Smooth muscle cell (in vitro differentiated cells): ENCODE results near the gene MRPS10. TPM values are rescaled to one million over a fixed set of nuclear protein-coding genes. Genes with fewer than 3 reads are reported as not detected.

Experiments used
- DNase-seq: peaks from one replicate; lab custom pipeline; 2025; ENCODE audit not compliant: unreplicated experiment; lab: John Stamatoyannopoulos, UW
- H2AFZ ChIP-seq: fragments of 200-600 bp; sonication (generic); 2 replicates; pipeline ENCODE4 v1.6.0; 2016; ENCODE audit warnings: antibody characterized with exemption, low read depth, mild to moderate bottlenecking
- H3F3A ChIP-seq: fragments of 200-600 bp; sonication (generic); 2 replicates; pipeline ENCODE4 v1.6.0; 2017; ENCODE audit warnings: antibody characterized with exemption, low read depth
- H3K27ac ChIP-seq: fragments of 200-600 bp; sonication (generic); 2 replicates; pipeline ENCODE4 v1.5.1; 2016; ENCODE audit warnings: low read depth, mild to moderate bottlenecking
- H3K27me3 ChIP-seq: fragments of 200-600 bp; sonication (generic); 2 replicates; pipeline ENCODE4 v1.6.1; 2016; ENCODE audit warnings: low read depth, mild to moderate bottlenecking
- H3K36me3 ChIP-seq: fragments of 200-600 bp; sonication (generic); 2 replicates; pipeline ENCODE4 v1.5.1; 2016; ENCODE audit warnings: low read depth
- H3K4me1 ChIP-seq: fragments of 200-600 bp; sonication (generic); 2 replicates; pipeline ENCODE4 v1.5.1; 2016; ENCODE audit warnings: low read depth
- H3K4me2 ChIP-seq: fragments of 200-600 bp; sonication (generic); 2 replicates; pipeline ENCODE4 v1.6.0; 2016; ENCODE audit warnings: mild to moderate bottlenecking
- H3K4me3 ChIP-seq: fragments of 200-600 bp; sonication (generic); 2 replicates; pipeline ENCODE4 v1.5.1; 2016; ENCODE audit warnings: mild to moderate bottlenecking
- H3K79me2 ChIP-seq: fragments of 200-600 bp; sonication (generic); 2 replicates; pipeline ENCODE4 v1.6.0; 2016; ENCODE audit warnings: low read depth, mild to moderate bottlenecking
- H3K9ac ChIP-seq: fragments of 200-600 bp; sonication (generic); 2 replicates; pipeline ENCODE4 v1.6.0; 2016; ENCODE audit warnings: low read depth
- H3K9me3 ChIP-seq: fragments of 200-600 bp; sonication (generic); replicated peaks from 2 replicates; pipeline ENCODE4 v1.5.1; 2016; ENCODE audit warnings: low read depth
- H4K20me1 ChIP-seq: fragments of 200-600 bp; sonication (generic); 2 replicates; pipeline ENCODE4 v1.6.0; 2016; ENCODE audit warnings: low read depth
- WGBS: methylation state at CpG from one replicate; pipeline ENCODE4 v1.1.7; 2016; ENCODE audit warnings: low lambda C conversion rate; 5-methylcytosine and 5-hydroxymethylcytosine counted together
- polyA plus RNA-seq: library from polyadenylated mRNA; unstranded; fragments of >200 nt; fragmentation: Nextera tagmentation; extraction: Ambion mirVana; gene quantifications from 2 replicates; pipeline ENCODE4 v1.2.1, GENCODE V29; 2016
- total RNA-seq: library from RNA; depleted of rRNA; stranded (reverse); fragments of >200 nt; gene quantifications from 2 replicates; pipeline ENCODE4 v1.2.3, GENCODE V29; 2014
- TF ChIP-seq, protein P1 (sequence below): fragments of 200-600 bp; sonication (generic); IDR thresholded peaks from 2 replicates; pipeline ENCODE4 v1.5.1; 2017; ENCODE audit warnings: borderline replicate concordance, mild to moderate bottlenecking, antibody characterized with exemption; ENCODE audit not compliant: insufficient read depth, poor library complexity, severe bottlenecking

MRPS10 gene
- total and polyA plus RNA-seq, 2 experiments from 2014 or later: 41.1 to 47.8 TPM

DNA sequence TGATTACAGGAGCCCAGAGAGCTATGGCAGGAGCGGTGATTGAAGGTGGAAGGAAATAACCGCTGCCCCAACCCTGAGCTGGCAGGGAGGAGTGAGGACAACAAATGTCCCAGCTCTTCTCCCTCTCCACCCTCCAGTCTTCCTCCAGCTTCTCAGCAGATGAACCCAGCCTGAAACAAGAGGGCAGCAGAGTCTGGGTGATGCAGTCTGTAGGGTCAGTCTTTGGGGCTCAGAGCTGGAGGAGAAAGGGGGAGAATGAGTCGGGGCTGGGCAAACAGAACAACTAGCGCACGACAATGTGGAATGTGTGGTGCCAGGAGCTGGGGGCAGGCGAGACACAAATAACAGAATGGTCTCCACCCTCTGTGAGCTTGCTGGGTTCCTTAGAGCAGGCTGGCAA lies 49.0 kb downstream of the MRPS10 start:
- no peaks in the 10 kb centered on the region for H3K27me3 ChIP-seq

DNA sequence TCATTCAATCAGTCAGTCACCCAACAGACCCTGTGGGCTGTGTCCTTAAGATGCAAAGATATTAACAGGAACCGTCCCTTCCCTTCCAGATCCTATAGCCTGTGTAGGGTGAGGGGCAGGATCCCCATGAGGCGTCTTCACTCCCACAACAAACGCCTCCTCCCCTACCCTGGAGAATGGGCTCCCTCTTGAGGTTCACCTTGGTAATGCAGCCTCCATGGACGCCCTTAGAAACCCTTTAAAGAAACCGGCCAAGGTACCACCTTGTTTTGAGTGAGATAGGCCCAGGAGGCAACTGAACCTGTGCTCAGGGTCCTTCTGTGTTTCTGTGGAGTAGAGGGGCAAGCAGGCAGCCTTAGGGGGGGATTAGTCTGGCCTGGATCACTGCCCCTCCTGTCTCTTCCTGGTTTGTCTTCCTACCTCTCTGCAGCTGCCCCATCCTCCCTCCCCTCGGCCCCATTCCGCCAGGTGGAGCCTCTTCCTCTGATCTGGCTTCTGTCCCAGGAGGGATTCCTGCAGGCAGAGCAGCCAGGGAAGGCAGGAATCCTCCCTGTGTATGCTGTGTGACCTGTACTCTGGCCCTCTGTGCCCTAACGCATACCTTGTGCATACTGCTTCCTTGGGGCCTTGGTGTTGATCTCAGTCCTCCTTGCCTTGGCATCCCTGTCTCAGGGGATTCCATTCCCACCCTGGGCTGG lies 51.1 kb downstream of the MRPS10 start:
- H4K20me1 ChIP-seq: no peaks in the 10 kb centered on the region
- H3K9me3 ChIP-seq: no peaks in the 10 kb centered on the region
- no peak overlapping the region for H3K27ac ChIP-seq
- TF ChIP-seq, protein P1, sequence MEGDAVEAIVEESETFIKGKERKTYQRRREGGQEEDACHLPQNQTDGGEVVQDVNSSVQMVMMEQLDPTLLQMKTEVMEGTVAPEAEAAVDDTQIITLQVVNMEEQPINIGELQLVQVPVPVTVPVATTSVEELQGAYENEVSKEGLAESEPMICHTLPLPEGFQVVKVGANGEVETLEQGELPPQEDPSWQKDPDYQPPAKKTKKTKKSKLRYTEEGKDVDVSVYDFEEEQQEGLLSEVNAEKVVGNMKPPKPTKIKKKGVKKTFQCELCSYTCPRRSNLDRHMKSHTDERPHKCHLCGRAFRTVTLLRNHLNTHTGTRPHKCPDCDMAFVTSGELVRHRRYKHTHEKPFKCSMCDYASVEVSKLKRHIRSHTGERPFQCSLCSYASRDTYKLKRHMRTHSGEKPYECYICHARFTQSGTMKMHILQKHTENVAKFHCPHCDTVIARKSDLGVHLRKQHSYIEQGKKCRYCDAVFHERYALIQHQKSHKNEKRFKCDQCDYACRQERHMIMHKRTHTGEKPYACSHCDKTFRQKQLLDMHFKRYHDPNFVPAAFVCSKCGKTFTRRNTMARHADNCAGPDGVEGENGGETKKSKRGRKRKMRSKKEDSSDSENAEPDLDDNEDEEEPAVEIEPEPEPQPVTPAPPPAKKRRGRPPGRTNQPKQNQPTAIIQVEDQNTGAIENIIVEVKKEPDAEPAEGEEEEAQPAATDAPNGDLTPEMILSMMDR: peak; percentile 97
- peak overlapping the region; percentile 73 for H2AFZ ChIP-seq
- no peaks in the 10 kb centered on the region for H3K79me2 ChIP-seq
- H3K4me2 ChIP-seq: no peak overlapping the region
- no peaks in the 10 kb centered on the region for H3K36me3 ChIP-seq
- WGBS: 8% methylated on average over 8 of the region's 8 CpGs
- no peaks in the 10 kb centered on the region for H3F3A ChIP-seq
- no peak overlapping the region for H3K4me3 ChIP-seq
- H3K27me3 ChIP-seq: no peaks in the 10 kb centered on the region
- H3K9ac ChIP-seq: no peak overlapping the region
- peak; percentile 34 for DNase-seq
- no peaks in the 10 kb centered on the region for H3K4me1 ChIP-seq

More for the DNA sequence above, 49.0 kb downstream of the MRPS10 start:
- Histone ChIP-seq H3K9me3 (no peaks in the 10 kb centered on the region), H3K79me2 (no peaks in the 10 kb centered on the region), H3K4me1 (no peaks in the 10 kb centered on the region), H3K4me2 (no peak overlapping the region), H4K20me1 (no peaks in the 10 kb centered on the region), H3F3A (no peaks in the 10 kb centered on the region), H3K36me3 (no peaks in the 10 kb centered on the region), H2AFZ (no peak overlapping the region), H3K27ac (no peak overlapping the region), H3K4me3 (no peak overlapping the region), H3K9ac (no peak overlapping the region)
- no peak for DNase-seq
- TF ChIP-seq, protein P1: no peak
- WGBS: 93% methylated on average over 6 of the region's 6 CpGs

DNA sequence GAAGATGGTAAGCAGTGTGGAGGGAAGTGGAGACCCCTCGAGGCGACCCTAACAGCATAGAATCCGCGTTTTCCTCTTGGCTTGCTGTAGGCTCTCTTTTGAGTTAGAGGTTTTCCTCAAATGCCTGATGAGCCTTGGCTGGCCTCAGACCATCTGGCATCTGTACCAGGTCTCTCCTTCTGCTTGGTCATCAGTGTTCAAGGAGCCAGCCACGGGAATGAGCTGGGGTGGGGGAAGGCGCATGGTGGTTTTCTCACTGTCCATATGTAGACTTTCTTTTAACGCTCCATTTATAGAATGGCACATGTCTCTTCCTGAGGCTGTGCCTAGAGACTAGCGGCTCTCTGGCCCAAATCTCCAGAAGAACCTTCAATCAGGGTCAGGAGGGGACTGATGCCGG lies 52.6 kb downstream of the MRPS10 start:
- Histone ChIP-seq H3K27ac (no peak overlapping the region), H2AFZ (no peak overlapping the region), H3K4me3 (no peak overlapping the region), H3K4me2 (no peak overlapping the region), H3K9ac (no peak overlapping the region), H3K9me3 (no peaks in the 10 kb centered on the region), H3K27me3 (no peaks in the 10 kb centered on the region), H3K4me1 (no peaks in the 10 kb centered on the region), H3K79me2 (no peaks in the 10 kb centered on the region), H3K36me3 (no peaks in the 10 kb centered on the region), H4K20me1 (no peaks in the 10 kb centered on the region), H3F3A (no peaks in the 10 kb centered on the region)
- WGBS: 69% methylated on average over 9 of the region's 9 CpGs
- TF ChIP-seq, protein P1: no peak
- no peak for DNase-seq

DNA sequence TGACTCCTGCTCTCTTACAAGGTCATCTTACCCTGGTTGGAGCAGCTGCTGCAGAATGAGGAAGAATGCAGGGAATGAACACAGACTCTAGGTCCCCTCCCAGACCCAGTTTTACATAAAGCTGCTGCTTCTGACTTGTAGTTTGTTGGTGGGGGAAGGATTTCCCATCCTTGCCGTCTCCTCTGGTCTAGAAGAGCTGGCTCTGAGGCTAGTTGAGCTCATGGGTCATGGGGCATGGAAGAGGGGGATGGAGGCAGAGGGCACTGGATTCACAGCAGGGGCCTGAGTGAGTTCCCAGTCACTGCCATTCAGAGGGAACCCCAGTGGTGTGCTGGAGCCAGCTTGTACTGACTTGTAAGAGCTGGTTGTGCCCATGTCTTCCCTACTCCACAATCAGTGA lies 53.7 kb downstream of the MRPS10 start:
- H3K36me3 ChIP-seq: no peaks in the 10 kb centered on the region
- H3F3A ChIP-seq: no peaks in the 10 kb centered on the region
- H3K27ac ChIP-seq: no peak overlapping the region
- TF ChIP-seq, protein P1: no peak
- H3K79me2 ChIP-seq: no peaks in the 10 kb centered on the region
- H3K9me3 ChIP-seq: no peaks in the 10 kb centered on the region
- WGBS: 11% methylated on average over 1 of the region's 1 CpG
- no peak overlapping the region for H3K4me3 ChIP-seq
- no peak overlapping the region for H2AFZ ChIP-seq
- H3K4me2 ChIP-seq: no peak overlapping the region
- H3K27me3 ChIP-seq: no peaks in the 10 kb centered on the region
- no peaks in the 10 kb centered on the region for H4K20me1 ChIP-seq
- no peak for DNase-seq
- no peaks in the 10 kb centered on the region for H3K4me1 ChIP-seq
- no peak overlapping the region for H3K9ac ChIP-seq
